A673 (cell line): ENCODE results near the gene C10orf62. TPM values are rescaled to one million over a fixed set of nuclear protein-coding genes. Genes with fewer than 3 reads are reported as not detected.

Experiments
- BruUV-seq: library from RNA; stranded (reverse); fragments of 400-500 nt; replicated peaks from 2 replicates; lab custom pipeline; 2021; lab: Mats Ljungman, UMichigan
- CTCF ChIA-PET: fragments of 300-600 bp; sonication (Branson Sonifier 250); formaldehyde crosslinking; loops from one replicate; lab custom pipeline; 2022; ENCODE audit warnings: antibody characterized with exemption; lab: Charles Lee
- POLR2A ChIA-PET: fragments of 300-600 bp; sonication (Branson Sonifier 250); formaldehyde crosslinking; loops from one replicate; lab custom pipeline; 2022; ENCODE audit warnings: antibody characterized with exemption; ENCODE audit not compliant: low non-redundant PET; lab: Charles Lee
- DNase-seq: peaks from one replicate; pipeline ENCODE4 v3.0.0-alpha.2; 2015; ENCODE audit warnings: low spot score
- H3K27ac ChIP-seq: fragments of 200-600 bp; sonication (generic); 2 replicates; pipeline ENCODE4 v1.5.1; 2016; ENCODE audit warnings: mixed run types, low read depth, mild to moderate bottlenecking, mixed read lengths, antibody characterized with exemption, low read length; ENCODE audit not compliant: poor library complexity, severe bottlenecking
- H3K27me3 ChIP-seq: fragments of 200-600 bp; sonication (generic); replicated peaks from 2 replicates; pipeline ENCODE4 v1.6.1; 2017; ENCODE audit warnings: mixed run types, low read depth, mild to moderate bottlenecking, mixed read lengths, antibody characterized with exemption, low read length; ENCODE audit not compliant: insufficient read depth, poor library complexity
- H3K36me3 ChIP-seq: fragments of 200-600 bp; sonication (generic); 2 replicates; pipeline ENCODE4 v1.6.1; 2016; ENCODE audit warnings: mixed run types, mild to moderate bottlenecking, mixed read lengths, antibody characterized with exemption, low read length; ENCODE audit not compliant: insufficient read depth, poor library complexity, severe bottlenecking
- H3K4me1 ChIP-seq: fragments of 200-600 bp; sonication (generic); 2 replicates; pipeline ENCODE4 v1.6.1; 2017; ENCODE audit warnings: mixed run types, mild to moderate bottlenecking, mixed read lengths, antibody characterized with exemption, low read length; ENCODE audit not compliant: insufficient read depth, poor library complexity, severe bottlenecking
- H3K4me3 ChIP-seq: fragments of 200-600 bp; sonication (generic); 2 replicates; pipeline ENCODE4 v1.5.1; 2016; ENCODE audit warnings: low read depth, mixed run types, mild to moderate bottlenecking, mixed read lengths, low read length; ENCODE audit not compliant: poor library complexity, severe bottlenecking
- H3K9me3 ChIP-seq: fragments of 200-600 bp; sonication (generic); 2 replicates; pipeline ENCODE4 v1.6.1; 2016; ENCODE audit warnings: mixed run types, low read depth, mild to moderate bottlenecking, mixed read lengths, antibody characterized with exemption, low read length; ENCODE audit not compliant: poor library complexity, severe bottlenecking
- CTCF ChIP-seq: fragments of 300-800, 200-600 bp; sonication (generic); conservative IDR thresholded peaks from 2 replicates; pipeline ENCODE4 v1.5.1; 2017; ENCODE audit warnings: low read depth, mild to moderate bottlenecking, antibody characterized with exemption, low read length, moderate library complexity, mixed read lengths
- EZH2 ChIP-seq: fragments of 200-600 bp; sonication (generic); IDR thresholded peaks from 2 replicates; pipeline ENCODE4 v1.6.1; 2017; ENCODE audit warnings: borderline replicate concordance, low read depth, mild to moderate bottlenecking, mixed read lengths, antibody characterized with exemption, low read length; ENCODE audit not compliant: poor library complexity, severe bottlenecking
- intact Hi-C: fragments of 100-400 bp; cut with micrococcal nuclease; formaldehyde crosslinking; loops from one replicate; pipeline ENCODE4 v1.10.0; 2022; ENCODE audit not compliant: unreplicated experiment
- total RNA-seq: library from RNA; stranded (reverse); gene quantifications from 2 replicates; pipeline ENCODE4 v1.2.3, GENCODE V29; 2021

C10orf62 gene
- total RNA-seq, 1 experiment from 2014 or later = not detected

- no peaks in the 10 kb centered on the region for H3K36me3 ChIP-seq
- intact Hi-C loops = no loop called here
- H3K4me1 ChIP-seq = no peaks in the 10 kb centered on the region
- POLR2A ChIA-PET = no interaction called here
- no peak overlapping the region for H3K4me3 ChIP-seq
- BruUV-seq = no TSS peak
- no peaks in the 10 kb centered on the region for H3K9me3 ChIP-seq
- no peak for TF ChIP-seq EZH2
- no peak for TF ChIP-seq CTCF
- DNase-seq = no peak
- no peaks in the 10 kb centered on the region for H3K27me3 ChIP-seq
- H3K27ac ChIP-seq = no peak overlapping the region
- CTCF ChIA-PET = no interaction called here
Measured at GRCh38 chr10:97582169-97582568, 7.4 kb upstream of the C10orf62 start.

- no peak for DNase-seq
- no peaks in the 10 kb centered on the region for H3K4me1 ChIP-seq
- TF ChIP-seq CTCF = no peak
- H3K4me3 ChIP-seq = no peak overlapping the region
- H3K36me3 ChIP-seq = no peaks in the 10 kb centered on the region
- intact Hi-C loops = no loop called here
- ChIA-PET POLR2A (no interaction called here), CTCF (no interaction called here)
- H3K27ac ChIP-seq = no peak overlapping the region
- BruUV-seq = no TSS peak
- no peaks in the 10 kb centered on the region for H3K27me3 ChIP-seq
- H3K9me3 ChIP-seq = no peaks in the 10 kb centered on the region
Measured at GRCh38 chr10:97583476-97583875, 6.0 kb upstream of the C10orf62 start.

- POLR2A ChIA-PET = no interaction called here
- H3K36me3 ChIP-seq = no peaks in the 10 kb centered on the region
- CTCF ChIA-PET = no interaction called here
Measured at GRCh38 chr10:97584060-97584797, 5.3 kb upstream of the C10orf62 start, which contains the start of gene HOGA1. Gene HOGA1 (plus strand): TSS chr10:97584389. CDS start chr10:97584704, 315 bp downstream.

More at GRCh38 chr10:97584060-97584797, 5.3 kb upstream of the C10orf62 start, which contains the start of gene HOGA1:
- DNase-seq = peak; percentile 31
- H3K4me1 ChIP-seq = no peaks in the 10 kb centered on the region
- H3K4me3 ChIP-seq = no peak within 1 kb of the TSS
- BruUV-seq = no TSS peak
- intact Hi-C loops = no loop called here
- no peaks in the 10 kb centered on the region for H3K27me3 ChIP-seq
- no peak within 1 kb of the TSS for H3K27ac ChIP-seq
- H3K9me3 ChIP-seq = no peaks in the 10 kb centered on the region
- TF ChIP-seq CTCF = no peak
- no peak for TF ChIP-seq EZH2
